Naive thymus-derived CD4-positive, alpha-beta T cell (primary cell): Measurements from ENCODE around the gene KLHDC7B. TPM values are rescaled to one million over a fixed set of nuclear protein-coding genes. Genes with fewer than 3 reads are reported as not detected.

Source experiments
- polyA plus RNA-seq, 2 donors: library from polyadenylated mRNA; unstranded; fragments of 300-500 nt; fragmentation: Illumina TruSeq; gene quantifications; one replicate each; pipeline ENCODE4 v1.2.3, GENCODE V29; 2021
- total RNA-seq, 6 experiments: library from RNA in 5 of 6; stranded (reverse) in 5 of 6; gene quantifications; 1 replicate in 5 of 6; 2 replicates in 1 of 6; pipeline ENCODE4 v1.2.3 and lab custom pipeline; 2021 to 2026

KLHDC7B gene
- total and polyA plus RNA-seq, 7 experiments from 2014 or later, result 4.4 to 17.2 (median 7.8) TPM

Other genes with a start within 250 kb of the KLHDC7B start
- 100 to 1,000 TPM in 1 of 5 experiments, 10 to 100 TPM in 2, 1 to 10 TPM in 2; 2.9 to 138 (median 12.6) TPM for gene PLXNB2, start 238.3 kb upstream of the KLHDC7B start, total RNA-seq
- gene PLXNB2, start 238.3 kb upstream of the KLHDC7B start, polyA plus RNA-seq, result under 1 TPM; 0.05 to 0.32 TPM
- 1 to 10 TPM; 2.1 to 4.0 (median 2.8) TPM for gene DENND6B, start 218.9 kb upstream of the KLHDC7B start, total RNA-seq
- under 1 TPM; 0.19 to 0.61 TPM for gene DENND6B, start 218.9 kb upstream of the KLHDC7B start, polyA plus RNA-seq
- 10 to 100 TPM; 57.8 to 88.1 (median 78.1) TPM for gene PPP6R2, start 202.6 kb upstream of the KLHDC7B start, total RNA-seq
- 10 to 100 TPM; 17.0 to 38.8 TPM for gene PPP6R2, start 202.6 kb upstream of the KLHDC7B start, polyA plus RNA-seq
- 100 to 1,000 TPM; 161 to 209 (median 181) TPM for gene SBF1, start 70.9 kb upstream of the KLHDC7B start, total RNA-seq
- gene SBF1, start 70.9 kb upstream of the KLHDC7B start, polyA plus RNA-seq, result 10 to 100 TPM; 15.2 to 40.2 TPM
- gene ADM2, start 64.4 kb upstream of the KLHDC7B start, total RNA-seq, result 1 to 10 TPM; 1.3 to 4.5 (median 4.0) TPM
- under 1 TPM; 0.24 to 0.44 TPM for gene ADM2, start 64.4 kb upstream of the KLHDC7B start, polyA plus RNA-seq
- gene MIOX, start 59.0 kb upstream of the KLHDC7B start, total RNA-seq, result under 1 TPM in 1 of 5 experiments, not detected in 4; 0.22 TPM
- not detected for gene MIOX, start 59.0 kb upstream of the KLHDC7B start, polyA plus RNA-seq
- gene LMF2, start 38.2 kb upstream of the KLHDC7B start, total RNA-seq, result 100 to 1,000 TPM; 101 to 133 (median 118) TPM
- 10 to 100 TPM; 15.0 to 25.5 TPM for gene LMF2, start 38.2 kb upstream of the KLHDC7B start, polyA plus RNA-seq
- gene NCAPH2, start 37.7 kb upstream of the KLHDC7B start, total RNA-seq, result 100 to 1,000 TPM in 2 of 5 experiments, 10 to 100 TPM in 3; 74.3 to 135 (median 91.1) TPM
- gene NCAPH2, start 37.7 kb upstream of the KLHDC7B start, polyA plus RNA-seq, result 10 to 100 TPM; 37.8 to 46.6 TPM
- 10 to 100 TPM in 1 of 5 experiments, 1 to 10 TPM in 4; 2.2 to 12.0 (median 5.5) TPM for gene SCO2, start 20.3 kb upstream of the KLHDC7B start, total RNA-seq
- gene SCO2, start 20.3 kb upstream of the KLHDC7B start, polyA plus RNA-seq, result 1 to 10 TPM; 4.9 to 9.4 TPM
- 100 to 1,000 TPM in 2 of 5 experiments, 10 to 100 TPM in 1, 1 to 10 TPM in 2; 5.4 to 161 (median 20.4) TPM for gene TYMP, start 15.9 kb upstream of the KLHDC7B start, total RNA-seq
- gene TYMP, start 15.9 kb upstream of the KLHDC7B start, polyA plus RNA-seq, result 1 to 10 TPM; 2.7 to 2.8 TPM
- gene SYCE3, start 17.0 kb downstream of the KLHDC7B start, total RNA-seq, result not detected
- gene SYCE3, start 17.0 kb downstream of the KLHDC7B start, polyA plus RNA-seq, result not detected
- 100 to 1,000 TPM in 1 of 5 experiments, 10 to 100 TPM in 4; 43.9 to 108 (median 66.7) TPM for gene CPT1B, start 32.5 kb downstream of the KLHDC7B start, total RNA-seq
- 1 to 10 TPM in 1 of 2 donors, under 1 TPM in 1; 0.32 to 2.8 TPM for gene CPT1B, start 32.5 kb downstream of the KLHDC7B start, polyA plus RNA-seq
- 100 to 1,000 TPM; 121 to 214 (median 191) TPM for gene CHKB, start 37.0 kb downstream of the KLHDC7B start, total RNA-seq
- gene CHKB, start 37.0 kb downstream of the KLHDC7B start, polyA plus RNA-seq, result 10 to 100 TPM; 24.2 to 29.4 TPM
- under 1 TPM; 0.24 to 0.64 (median 0.38) TPM for gene MAPK8IP2, start 54.9 kb downstream of the KLHDC7B start, total RNA-seq
- not detected for gene MAPK8IP2, start 54.9 kb downstream of the KLHDC7B start, polyA plus RNA-seq
- gene ARSA, start 82.3 kb downstream of the KLHDC7B start, total RNA-seq, result 10 to 100 TPM; 64.3 to 96.3 (median 68.7) TPM
- gene ARSA, start 82.3 kb downstream of the KLHDC7B start, polyA plus RNA-seq, result 10 to 100 TPM in 1 of 2 donors, 1 to 10 TPM in 1; 7.1 to 12.3 TPM
- under 1 TPM in 3 of 5 experiments, not detected in 2; 0.07 to 0.73 (median 0.16) TPM for gene SHANK3, start 126.9 kb downstream of the KLHDC7B start, total RNA-seq
- not detected for gene SHANK3, start 126.9 kb downstream of the KLHDC7B start, polyA plus RNA-seq
- not detected for gene ACR, start 192.3 kb downstream of the KLHDC7B start, total RNA-seq
- not detected for gene ACR, start 192.3 kb downstream of the KLHDC7B start, polyA plus RNA-seq
- 10 to 100 TPM; 40.8 to 81.7 (median 51.1) TPM for gene RABL2B, start 237.7 kb downstream of the KLHDC7B start, total RNA-seq
- 10 to 100 TPM; 24.3 to 32.1 TPM for gene RABL2B, start 237.7 kb downstream of the KLHDC7B start, polyA plus RNA-seq